Nephron (organoid): Measurements from ENCODE around the gene PRIMA1.

ENCODE experiments used
- H3K27ac Mint-ChIP-seq, 3 experiments: 2 replicates each; pipeline ENCODE4 v1.8.0; 2020; ENCODE audit warnings: mixed read lengths in 3 of 3, mild to moderate bottlenecking in 2 of 3, moderate library complexity in 1 of 3
- H3K27me3 Mint-ChIP-seq: 2 replicates; pipeline ENCODE4 v1.8.0; 2021; ENCODE audit warnings: low read depth, mild to moderate bottlenecking, moderate library complexity, mixed read lengths
- H3K36me3 Mint-ChIP-seq: 2 replicates; pipeline ENCODE4 v1.8.0; 2020; ENCODE audit warnings: low read depth, mixed read lengths
- H3K4me1 Mint-ChIP-seq: 2 replicates; pipeline ENCODE4 v1.8.0; 2020; ENCODE audit warnings: mixed read lengths
- H3K4me3 Mint-ChIP-seq, 3 experiments: 2 replicates each; pipeline ENCODE4 v1.8.0; 2020; ENCODE audit warnings: mild to moderate bottlenecking in 3 of 3, mixed read lengths in 3 of 3, moderate library complexity in 2 of 3
- H3K9me3 Mint-ChIP-seq: 2 replicates; pipeline ENCODE4 v1.8.0; 2020; ENCODE audit warnings: mixed read lengths
- TF ChIP-seq, protein P1 (sequence below), 3 experiments: fragments of 200-600 bp; sonication (generic); IDR thresholded peaks; one replicate each; pipeline ENCODE4 v1.5.0; 2021; ENCODE audit warnings: antibody characterized with exemption in 3 of 3; ENCODE audit not compliant: unreplicated experiment in 3 of 3

PRIMA1 gene

DNA sequence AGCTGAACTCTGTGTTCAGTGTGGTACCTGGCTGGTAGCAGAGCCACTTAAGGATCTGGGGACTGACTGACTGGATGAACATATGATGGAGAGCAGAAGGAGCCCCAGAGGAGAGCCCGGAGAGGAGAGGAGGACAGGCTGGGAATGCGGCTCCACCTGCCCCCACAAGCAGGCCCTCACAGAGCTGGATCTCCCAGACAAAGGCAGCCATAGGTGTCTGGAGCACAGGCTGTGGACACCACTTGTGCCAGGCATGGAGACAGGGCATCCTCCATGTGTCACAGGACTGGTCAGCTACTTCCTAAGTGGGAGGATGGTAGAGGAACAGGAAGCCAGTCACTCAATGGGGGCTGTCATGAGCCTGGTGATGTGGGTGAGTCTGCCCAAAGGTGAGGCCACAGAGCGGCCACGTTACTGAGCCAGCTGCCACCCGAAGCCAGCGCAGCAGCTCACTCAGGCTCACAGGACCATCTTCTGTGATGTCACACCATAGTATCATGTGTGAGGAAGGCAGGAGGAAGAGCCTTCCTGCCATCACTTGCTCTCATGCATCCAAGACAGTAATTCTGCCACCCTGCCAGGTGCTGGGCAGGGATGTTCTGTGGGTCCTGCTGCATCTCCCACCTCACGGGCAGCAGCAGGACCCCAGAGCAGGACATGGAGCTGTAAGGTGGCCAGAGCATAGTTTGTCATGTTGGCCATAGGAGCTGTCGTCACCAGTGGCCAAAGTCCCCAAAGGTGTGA is 72.1 kb downstream of the PRIMA1 start:
- Mint-ChIP-seq H3K4me3 (no peak overlapping the region), H3K27me3 (peaks cover 23% of the 10 kb centered on the region), H3K4me1 (peaks cover 19% of the 10 kb centered on the region), H3K9me3 (no peaks in the 10 kb centered on the region), H3K36me3 (no peaks in the 10 kb centered on the region), H3K27ac (no peak overlapping the region)
- TF ChIP-seq, protein P1, sequence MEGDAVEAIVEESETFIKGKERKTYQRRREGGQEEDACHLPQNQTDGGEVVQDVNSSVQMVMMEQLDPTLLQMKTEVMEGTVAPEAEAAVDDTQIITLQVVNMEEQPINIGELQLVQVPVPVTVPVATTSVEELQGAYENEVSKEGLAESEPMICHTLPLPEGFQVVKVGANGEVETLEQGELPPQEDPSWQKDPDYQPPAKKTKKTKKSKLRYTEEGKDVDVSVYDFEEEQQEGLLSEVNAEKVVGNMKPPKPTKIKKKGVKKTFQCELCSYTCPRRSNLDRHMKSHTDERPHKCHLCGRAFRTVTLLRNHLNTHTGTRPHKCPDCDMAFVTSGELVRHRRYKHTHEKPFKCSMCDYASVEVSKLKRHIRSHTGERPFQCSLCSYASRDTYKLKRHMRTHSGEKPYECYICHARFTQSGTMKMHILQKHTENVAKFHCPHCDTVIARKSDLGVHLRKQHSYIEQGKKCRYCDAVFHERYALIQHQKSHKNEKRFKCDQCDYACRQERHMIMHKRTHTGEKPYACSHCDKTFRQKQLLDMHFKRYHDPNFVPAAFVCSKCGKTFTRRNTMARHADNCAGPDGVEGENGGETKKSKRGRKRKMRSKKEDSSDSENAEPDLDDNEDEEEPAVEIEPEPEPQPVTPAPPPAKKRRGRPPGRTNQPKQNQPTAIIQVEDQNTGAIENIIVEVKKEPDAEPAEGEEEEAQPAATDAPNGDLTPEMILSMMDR (IDR thresholded peaks at IDR 0.05; ENCODE audit: unreplicated experiment in 3 of 3), result no peak

DNA sequence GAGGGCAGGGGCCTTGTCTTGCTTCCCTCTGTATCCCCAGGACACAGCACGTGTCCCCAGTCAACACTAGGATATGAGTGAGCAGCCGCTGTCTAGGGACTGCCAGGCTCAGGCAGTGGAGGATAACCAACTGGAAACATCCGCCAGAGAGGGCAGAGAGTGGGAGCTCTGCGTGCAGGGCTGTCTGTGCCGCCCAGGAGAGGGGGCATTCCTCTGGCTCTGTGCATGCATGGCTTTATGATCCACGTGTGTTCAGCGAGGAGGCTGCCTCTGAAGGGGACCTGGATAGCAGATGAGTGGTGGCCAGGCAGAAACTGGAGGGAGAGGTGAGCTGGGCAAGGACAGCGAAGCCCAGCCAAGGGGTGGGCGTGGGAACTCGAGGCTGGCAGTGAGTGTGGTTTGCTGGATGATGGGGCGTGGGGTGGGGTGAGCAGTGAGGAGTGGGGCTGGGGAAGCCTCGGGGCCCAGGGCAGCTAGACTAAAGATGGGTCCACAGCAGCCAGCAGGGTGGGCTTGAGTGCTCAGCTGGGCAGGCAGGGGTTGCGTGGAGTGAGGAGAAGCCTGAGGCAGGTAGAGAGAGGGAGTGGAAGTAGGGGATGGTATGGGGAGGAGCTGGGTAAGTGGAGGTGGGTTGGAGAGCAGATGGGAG is 72.9 kb downstream of the PRIMA1 start:
- H3K4me3 Mint-ChIP-seq, result no peak overlapping the region
- H3K27ac Mint-ChIP-seq, result no peak overlapping the region
- peaks cover 18% of the 10 kb centered on the region for H3K27me3 Mint-ChIP-seq
- no peaks in the 10 kb centered on the region for H3K9me3 Mint-ChIP-seq
- TF ChIP-seq, protein P1 (IDR thresholded peaks at IDR 0.05; ENCODE audit: unreplicated experiment in 3 of 3), result no peak
- peaks cover 13% of the 10 kb centered on the region for H3K4me1 Mint-ChIP-seq
- H3K36me3 Mint-ChIP-seq, result no peaks in the 10 kb centered on the region

DNA sequence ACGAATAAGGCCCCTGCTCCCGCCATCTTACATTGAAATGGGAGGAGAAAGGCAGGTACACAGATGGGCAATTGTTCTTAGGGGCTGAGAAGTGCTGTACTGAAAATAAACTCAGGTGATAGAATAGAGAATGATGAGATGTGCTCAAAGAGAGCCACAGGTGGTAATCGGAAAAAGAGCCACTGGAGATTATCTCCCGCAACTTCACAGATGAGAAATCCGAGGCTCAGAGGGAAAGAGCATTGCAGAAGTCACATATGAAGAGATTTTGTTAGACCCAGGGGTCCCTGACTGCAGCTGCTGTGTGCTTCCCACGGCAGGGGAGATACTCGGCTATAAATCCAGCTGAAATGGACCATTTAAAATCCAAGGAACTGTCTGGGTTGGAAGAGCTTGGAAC is 73.7 kb downstream of the PRIMA1 start:
- H3K27ac Mint-ChIP-seq, result no peak overlapping the region
- H3K27me3 Mint-ChIP-seq, result peaks cover 18% of the 10 kb centered on the region
- no peak overlapping the region for H3K4me3 Mint-ChIP-seq
- H3K9me3 Mint-ChIP-seq, result no peaks in the 10 kb centered on the region
- no peaks in the 10 kb centered on the region for H3K36me3 Mint-ChIP-seq
- TF ChIP-seq, protein P1 (IDR thresholded peaks at IDR 0.05; ENCODE audit: unreplicated experiment in 3 of 3), result no peak
- H3K4me1 Mint-ChIP-seq, result peaks cover 11% of the 10 kb centered on the region

DNA sequence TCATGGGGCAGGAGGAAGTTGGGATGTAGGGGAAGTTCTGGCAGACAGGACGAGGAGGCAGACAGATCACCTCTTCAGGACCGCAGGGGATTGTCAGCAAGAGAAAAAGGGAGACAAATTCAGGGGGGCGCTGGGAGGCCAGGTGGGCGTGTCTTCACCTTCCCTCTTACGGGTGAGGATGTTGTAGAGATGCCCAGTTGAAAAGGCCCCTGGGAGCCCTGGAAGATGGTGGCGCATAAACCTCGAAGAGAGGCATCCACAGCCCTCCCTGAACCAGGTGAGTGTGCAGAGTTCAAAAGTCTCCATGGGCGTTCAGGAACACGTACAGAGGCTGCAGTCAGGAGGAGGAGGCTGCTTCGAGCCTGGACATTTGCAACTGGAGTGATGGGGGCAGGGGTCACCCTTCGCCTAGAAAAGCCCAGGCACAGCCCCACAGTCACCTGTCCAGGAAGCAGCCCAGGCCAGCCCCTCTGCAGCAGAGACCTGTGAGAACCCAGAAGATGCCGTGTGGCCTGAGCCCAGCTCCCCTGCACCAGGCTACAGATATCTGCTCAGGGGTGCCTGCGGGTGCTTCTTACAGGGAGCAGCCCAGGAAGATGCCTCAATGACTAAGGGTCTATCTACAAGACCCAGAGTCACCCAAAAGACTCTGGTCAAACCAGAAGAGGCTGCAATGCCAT is 74.4 kb downstream of the PRIMA1 start:
- H3K27ac Mint-ChIP-seq, result no peak overlapping the region
- peaks cover 11% of the 10 kb centered on the region for H3K4me1 Mint-ChIP-seq
- H3K36me3 Mint-ChIP-seq, result no peaks in the 10 kb centered on the region
- H3K27me3 Mint-ChIP-seq, result peaks cover 18% of the 10 kb centered on the region
- no peak overlapping the region for H3K4me3 Mint-ChIP-seq
- no peaks in the 10 kb centered on the region for H3K9me3 Mint-ChIP-seq
- TF ChIP-seq, protein P1 (IDR thresholded peaks at IDR 0.05; ENCODE audit: unreplicated experiment in 3 of 3), result no peak

DNA sequence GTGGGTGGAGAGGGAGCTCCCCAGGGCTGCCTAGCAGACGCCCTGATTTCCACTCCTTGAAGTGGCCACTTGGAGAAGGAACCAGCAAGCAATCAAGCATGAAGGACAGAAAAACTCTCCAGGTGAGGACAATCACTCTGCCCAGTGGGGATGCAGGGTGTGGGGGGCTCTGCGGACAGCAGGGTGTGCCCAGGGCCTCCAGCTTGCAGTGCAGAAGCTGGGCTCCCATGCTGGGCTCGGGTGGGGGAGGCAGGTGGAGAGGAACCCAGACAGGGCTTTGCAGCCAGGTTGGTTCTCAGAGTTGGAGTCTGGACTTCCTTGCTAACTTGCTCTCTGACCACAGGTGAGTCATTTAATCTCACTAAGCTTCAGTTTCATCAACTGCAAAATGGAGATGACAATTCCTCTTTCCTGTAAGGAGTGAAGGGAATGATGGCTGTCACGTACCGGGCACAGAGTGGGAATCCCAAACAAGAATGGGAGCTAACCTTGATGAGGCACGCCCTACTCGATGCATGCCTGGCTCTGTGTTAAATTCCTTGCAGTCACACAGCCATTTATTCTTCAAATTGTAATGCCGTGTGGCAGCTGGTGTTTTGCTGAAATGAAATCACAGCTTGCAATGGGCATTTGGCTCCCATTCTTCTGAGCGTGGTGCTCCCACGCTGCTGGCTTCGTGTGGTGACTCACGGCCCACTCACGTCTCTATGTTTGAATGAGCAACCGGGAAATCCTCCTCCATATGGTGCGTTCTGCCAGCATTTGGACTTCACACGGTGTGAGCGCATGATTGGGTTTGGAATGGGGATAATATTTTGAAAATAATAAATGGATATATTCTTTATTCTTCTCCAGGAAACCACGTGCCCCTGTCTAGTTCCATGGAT is 75.2 kb downstream of the PRIMA1 start:
- Mint-ChIP-seq H3K4me1 (peaks cover 11% of the 10 kb centered on the region), H3K4me3 (no peak overlapping the region), H3K36me3 (no peaks in the 10 kb centered on the region), H3K27me3 (peaks cover 18% of the 10 kb centered on the region), H3K9me3 (no peaks in the 10 kb centered on the region), H3K27ac (peak overlapping the region in 1 of 3 experiments; percentile 29)
- TF ChIP-seq, protein P1 (IDR thresholded peaks at IDR 0.05; ENCODE audit: unreplicated experiment in 3 of 3), result no peak
